Mammary epithelial cell (primary cell): ENCODE data around the gene TUBGCP6.

Experiments used
- CTCF ChIP-seq, 2 donors: IDR thresholded peaks in 1 of 2; conservative IDR thresholded peaks in 1 of 2; 2 replicates each; pipeline ENCODE4 v1.5.1; 2011 to 2012; ENCODE audit warnings: inconsistent platforms in 2 of 2, low read length in 2 of 2, mild to moderate bottlenecking in 2 of 2, control low read depth in 1 of 2, low read depth in 1 of 2; ENCODE audit not compliant: insufficient read depth in 1 of 2; ENCODE audit errors: extremely low read depth in 1 of 2
- EZH2 ChIP-seq: IDR thresholded peaks from 2 replicates; pipeline ENCODE4 v1.6.1; 2012; ENCODE audit warnings: low read length, inconsistent platforms, borderline replicate concordance

DNA sequence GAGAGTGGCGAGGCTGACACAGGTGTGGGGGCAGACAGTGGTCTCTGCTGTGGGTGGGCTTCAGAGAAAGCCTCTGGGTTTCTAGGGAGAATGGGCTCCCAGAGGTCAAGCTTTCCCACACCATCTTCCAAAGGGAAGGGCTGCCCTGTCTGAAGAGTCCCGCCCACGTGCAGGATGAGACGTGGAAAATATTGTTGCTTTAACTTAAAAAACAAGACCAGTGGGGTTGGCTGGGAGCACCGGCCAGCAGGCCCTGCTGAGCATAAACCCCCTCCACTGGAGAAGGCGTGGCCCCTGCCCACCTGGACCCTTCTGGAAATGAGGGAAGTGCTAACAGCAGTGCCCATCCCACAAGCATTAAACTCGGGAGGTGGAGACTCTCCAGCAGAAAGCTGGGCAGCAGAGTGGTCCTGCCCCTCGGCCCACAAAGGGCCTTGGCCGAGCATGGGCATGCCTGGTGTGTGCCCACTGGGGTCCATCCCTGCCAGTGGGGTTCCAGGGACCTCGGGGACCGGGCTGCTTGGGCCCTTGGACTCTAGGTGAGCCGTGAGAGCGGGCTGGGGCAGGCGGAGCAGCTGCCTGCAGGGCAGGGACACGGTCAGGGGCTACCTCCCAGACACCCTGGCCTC lies 28.7 kb downstream of the TUBGCP6 start:
- TF ChIP-seq EZH2 = no peak
- TF ChIP-seq CTCF (conservative IDR thresholded peaks at IDR 0.05 in 1 of 2, IDR thresholded peaks at IDR 0.05 in 1 of 2; ENCODE audit: extremely low read depth in 1 of 2, insufficient read depth in 1 of 2, low read depth in 1 of 2, low read length in 2 of 2) = no peak
